Sigmoid colon (tissue), 7 donors: ENCODE results near the gene PLSCR4. TPM values are rescaled to one million over a fixed set of nuclear protein-coding genes. Genes with fewer than 3 reads are reported as not detected.
A peak's percentile ranks its signal among the peaks of the same experiment; 100 is the strongest.

ENCODE experiments used
- DNase-seq: peaks from one replicate; pipeline ENCODE4 v3.0.0-alpha.2; 2019
- H3K27ac ChIP-seq, 4 donors: fragments of 200-600 bp; sonication (generic); one replicate each; pipeline ENCODE4 v1.5.1; 2016 to 2019; ENCODE audit warnings: mild to moderate bottlenecking in 1 of 4
- H3K27me3 ChIP-seq, 3 donors: fragments of 200-600 bp; sonication (generic); one replicate each; pipeline ENCODE4 v1.5.1; 2019; ENCODE audit warnings: mild to moderate bottlenecking in 1 of 3
- H3K36me3 ChIP-seq, 4 donors: fragments of 200-600 bp; sonication (generic); one replicate each; pipeline ENCODE4 v1.5.1; 2016 to 2019
- H3K4me1 ChIP-seq, 4 donors: fragments of 200-600 bp; sonication (generic); one replicate each; pipeline ENCODE4 v1.5.1; 2017 to 2019
- H3K4me3 ChIP-seq, 4 donors: fragments of 200-600 bp; sonication (generic); one replicate each; pipeline ENCODE4 v1.5.1; 2017 to 2019; ENCODE audit warnings: mild to moderate bottlenecking in 2 of 4, moderate library complexity in 1 of 4
- H3K9me3 ChIP-seq, 4 donors: fragments of 200-600 bp in 3 of 4; sonication (generic) in 3 of 4; one replicate each; pipeline versions ENCODE4 v1.5.1 to v1.6.1; 2013 to 2019
- CTCF ChIP-seq, 4 experiments: fragments of 450-650 bp in 3 of 4; fragments of 200-600 bp in 1 of 4; IDR thresholded peaks; one replicate each; pipeline ENCODE4 v1.5.1; 2016 to 2019; ENCODE audit warnings: antibody characterized with exemption in 4 of 4, mild to moderate bottlenecking in 3 of 4, moderate library complexity in 2 of 4
- EP300 ChIP-seq, 4 donors: sonication (generic); formaldehyde crosslinking; IDR thresholded peaks; one replicate each; pipeline ENCODE4 v1.6.1; 2017; ENCODE audit warnings: antibody characterized with exemption in 4 of 4
- POLR2A ChIP-seq, 2 donors: fragments of 450-650 bp; IDR thresholded peaks; one replicate each; pipeline ENCODE4 v1.6.1; 2016; ENCODE audit warnings: antibody characterized with exemption in 2 of 2, mild to moderate bottlenecking in 2 of 2, moderate library complexity in 2 of 2
- POLR2AphosphoS5 ChIP-seq, 4 donors: sonication (generic); formaldehyde crosslinking; IDR thresholded peaks; one replicate each; pipeline ENCODE4 v1.6.1; 2017; ENCODE audit warnings: antibody characterized with exemption in 4 of 4
- whole genome bisulfite sequencing, 2 donors: extraction: QIAGEN DNeasy Blood & Tissue Kit; methylation state at CpG; one replicate each; pipeline ENCODE4 v1.1.7; 2013; 5-methylcytosine and 5-hydroxymethylcytosine counted together
- intact Hi-C: fragments of 100-400 bp; cut with DNase I; formaldehyde crosslinking; loops from one replicate; pipeline ENCODE4 v1.15.1; 2023
- polyA plus RNA-seq, 3 donors: library from polyadenylated mRNA; stranded (reverse); fragments of 200-250 nt; gene quantifications; one replicate each; pipeline ENCODE4 v1.2.3, GENCODE V29; 2013
- total RNA-seq, 4 donors: library from RNA; depleted of rRNA; stranded (reverse); fragments of >200 nt; gene quantifications; one replicate each; pipeline ENCODE4 v1.1.0, GENCODE V29; 2016
- donor health status: healthy with polysubstance abuse.
- donor health status: Bipolar disorder and iron deficiency.
- donor health status: healthy.

Gene PLSCR4
- total and polyA plus RNA-seq, 7 donors: 17.5 to 67.4 (median 53.5) TPM

GRCh38 chr3:146156095-146156494 is 94.8 kb downstream of the PLSCR4 start:
- H3K36me3 ChIP-seq: no peaks in the 10 kb centered on the region

GRCh38 chr3:146154995-146155394 is 95.9 kb downstream of the PLSCR4 start:
- TF ChIP-seq POLR2AphosphoS5 (IDR thresholded peaks at IDR 0.05): no peak
- TF ChIP-seq EP300 (IDR thresholded peaks at IDR 0.05): no peak
- no peak for TF ChIP-seq CTCF (IDR thresholded peaks at IDR 0.05)
- TF ChIP-seq POLR2A (IDR thresholded peaks at IDR 0.05): no peak
- no peaks in the 10 kb centered on the region for H3K36me3 ChIP-seq
- no peaks in the 10 kb centered on the region for H3K9me3 ChIP-seq
- peak overlapping the region; percentile 93 to 94 (median 93) for H3K27ac ChIP-seq
- intact Hi-C loops: no loop called here
- H3K4me3 ChIP-seq: no peak overlapping the region
- no peak for DNase-seq
- no peaks in the 10 kb centered on the region for H3K27me3 ChIP-seq
- H3K4me1 ChIP-seq: peaks cover 0 to 81% (median 67%) of the 10 kb centered on the region in 4 donors
- 24 to 52% methylated on average over 2 of the region's 2 CpGs for WGBS, 2 donors

More at GRCh38 chr3:146156095-146156494, 94.8 kb downstream of the PLSCR4 start:
- intact Hi-C loops: no loop called here
- Histone ChIP-seq H3K27ac (peak overlapping the region; percentile 93 to 94 (median 93)), H3K4me3 (peak overlapping the region; percentile 1 to 91 (median 50)), H3K9me3 (no peaks in the 10 kb centered on the region), H3K27me3 (no peaks in the 10 kb centered on the region), H3K4me1 (peaks cover 0 to 70% (median 58%) of the 10 kb centered on the region in 4 donors)
- no peak for DNase-seq
- TF ChIP-seq POLR2A (IDR thresholded peaks at IDR 0.05) (no peak), POLR2AphosphoS5 (IDR thresholded peaks at IDR 0.05) (peak in 3 of 4 donors; percentile 39 to 56 (median 48)), CTCF (IDR thresholded peaks at IDR 0.05) (no peak), EP300 (IDR thresholded peaks at IDR 0.05) (peak in 2 of 4 donors; percentile 8 to 39)
- 32 to 62% methylated on average over 4 of the region's 4 CpGs for WGBS, 2 donors

GRCh38 chr3:146154316-146154715 is 96.6 kb downstream of the PLSCR4 start:
- no peak for DNase-seq
- Histone ChIP-seq H3K27ac (peak overlapping the region; percentile 93 to 94 (median 93)), H3K4me3 (no peak overlapping the region), H3K4me1 (peaks cover 0 to 88% (median 70%) of the 10 kb centered on the region in 4 donors), H3K27me3 (no peaks in the 10 kb centered on the region), H3K9me3 (no peaks in the 10 kb centered on the region), H3K36me3 (no peaks in the 10 kb centered on the region)
- TF ChIP-seq EP300 (IDR thresholded peaks at IDR 0.05): no peak
- TF ChIP-seq POLR2AphosphoS5 (IDR thresholded peaks at IDR 0.05): no peak
- no peak for TF ChIP-seq CTCF (IDR thresholded peaks at IDR 0.05)
- no peak for TF ChIP-seq POLR2A (IDR thresholded peaks at IDR 0.05)
- WGBS, 2 donors: 27 to 64% methylated on average over 1 of the region's 1 CpG
- intact Hi-C loops: no loop called here

- peaks cover 0 to 96% (median 78%) of the 10 kb centered on the region in 4 donors for H3K4me1 ChIP-seq
- DNase-seq: no peak
- no peak for TF ChIP-seq CTCF (IDR thresholded peaks at IDR 0.05)
- TF ChIP-seq EP300 (IDR thresholded peaks at IDR 0.05): no peak
- TF ChIP-seq POLR2A (IDR thresholded peaks at IDR 0.05): no peak
- TF ChIP-seq POLR2AphosphoS5 (IDR thresholded peaks at IDR 0.05): no peak
- H3K4me3 ChIP-seq: peak overlapping the region in 2 of 4 donors; percentile 4 to 17
- peak overlapping the region; percentile 93 to 94 (median 93) for H3K27ac ChIP-seq
- H3K9me3 ChIP-seq: no peaks in the 10 kb centered on the region
- WGBS, 2 donors: 79 to 89% methylated on average over 4 of the region's 4 CpGs
- intact Hi-C loops: no loop called here
- no peaks in the 10 kb centered on the region for H3K36me3 ChIP-seq
- H3K27me3 ChIP-seq: no peaks in the 10 kb centered on the region
These were observed 97.5 kb downstream of the PLSCR4 start for GRCh38 chr3:146153429-146153828.

GRCh38 chr3:146152834-146153233 is 98.1 kb downstream of the PLSCR4 start:
- peaks cover 0 to 97% (median 81%) of the 10 kb centered on the region in 4 donors for H3K4me1 ChIP-seq
- H3K4me3 ChIP-seq: peak overlapping the region in 2 of 4 donors; percentile 4 to 17
- intact Hi-C loops: no loop called here
- H3K27me3 ChIP-seq: no peaks in the 10 kb centered on the region
- H3K36me3 ChIP-seq: no peaks in the 10 kb centered on the region
- TF ChIP-seq CTCF (IDR thresholded peaks at IDR 0.05): no peak
- H3K9me3 ChIP-seq: no peaks in the 10 kb centered on the region
- WGBS, 2 donors: 83 to 87% methylated on average over 6 of the region's 6 CpGs
- peak overlapping the region; percentile 93 to 94 (median 93) for H3K27ac ChIP-seq
- DNase-seq: no peak
